ENCODE measurements around the gene MRPS34.

DNA sequence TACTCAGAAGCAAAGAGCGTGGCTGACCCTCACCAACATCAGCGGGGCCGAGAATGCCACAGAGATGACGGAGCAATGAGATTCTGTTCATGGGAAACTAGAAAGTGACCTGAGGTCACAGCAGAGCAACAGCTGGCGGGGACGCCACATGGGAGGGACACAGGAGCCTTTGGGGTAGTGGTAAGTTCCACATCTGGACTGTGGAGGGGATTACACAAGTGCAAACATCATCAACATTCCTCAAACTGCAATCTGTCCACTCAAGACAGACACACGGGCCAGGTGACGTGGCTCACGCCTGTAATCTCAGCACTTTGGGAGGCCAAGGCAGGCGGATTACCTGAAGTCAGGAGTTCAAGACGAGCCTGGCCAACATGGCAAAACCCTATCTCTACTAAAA lies 42.5 kb upstream of the MRPS34 start:
- TF ChIP-seq, protein P1, sequence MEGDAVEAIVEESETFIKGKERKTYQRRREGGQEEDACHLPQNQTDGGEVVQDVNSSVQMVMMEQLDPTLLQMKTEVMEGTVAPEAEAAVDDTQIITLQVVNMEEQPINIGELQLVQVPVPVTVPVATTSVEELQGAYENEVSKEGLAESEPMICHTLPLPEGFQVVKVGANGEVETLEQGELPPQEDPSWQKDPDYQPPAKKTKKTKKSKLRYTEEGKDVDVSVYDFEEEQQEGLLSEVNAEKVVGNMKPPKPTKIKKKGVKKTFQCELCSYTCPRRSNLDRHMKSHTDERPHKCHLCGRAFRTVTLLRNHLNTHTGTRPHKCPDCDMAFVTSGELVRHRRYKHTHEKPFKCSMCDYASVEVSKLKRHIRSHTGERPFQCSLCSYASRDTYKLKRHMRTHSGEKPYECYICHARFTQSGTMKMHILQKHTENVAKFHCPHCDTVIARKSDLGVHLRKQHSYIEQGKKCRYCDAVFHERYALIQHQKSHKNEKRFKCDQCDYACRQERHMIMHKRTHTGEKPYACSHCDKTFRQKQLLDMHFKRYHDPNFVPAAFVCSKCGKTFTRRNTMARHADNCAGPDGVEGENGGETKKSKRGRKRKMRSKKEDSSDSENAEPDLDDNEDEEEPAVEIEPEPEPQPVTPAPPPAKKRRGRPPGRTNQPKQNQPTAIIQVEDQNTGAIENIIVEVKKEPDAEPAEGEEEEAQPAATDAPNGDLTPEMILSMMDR (IDR thresholded peaks at IDR 0.05), result no peak
- TF ChIP-seq EP300 (IDR thresholded peaks at IDR 0.05), result no peak

Data from stomach (tissue), 4 donors.